Measurements from ENCODE around the gene SLC34A1.
"Not testable (repeated sequence)": the region's sequence is repeated elsewhere in the genome, so short reads cannot be mapped to it uniquely, and the experiment has no call there.

SLC34A1 gene

GRCh38 chr5:177384134-177384533, at the start of gene SLC34A1:
SLC34A1 (plus strand) TSS chr5:177384434; CDS start chr5:177385742, 1,308 bp downstream.
- FAIRE-seq (no peak), DNase-seq (ENCODE audit: insufficient read length, low spot score) (no peak)

- no peak for FAIRE-seq
Observed at GRCh38 chr5:177334781-177335700, 49.2 kb upstream of the SLC34A1 start.

GRCh38 chr5:177335701-177336065, 48.6 kb upstream of the SLC34A1 start:
- FAIRE-seq: no peak

More at GRCh38 chr5:177334781-177335700, 49.2 kb upstream of the SLC34A1 start:
- DNase-seq (ENCODE audit: insufficient read length, low spot score): no peak

DNA sequence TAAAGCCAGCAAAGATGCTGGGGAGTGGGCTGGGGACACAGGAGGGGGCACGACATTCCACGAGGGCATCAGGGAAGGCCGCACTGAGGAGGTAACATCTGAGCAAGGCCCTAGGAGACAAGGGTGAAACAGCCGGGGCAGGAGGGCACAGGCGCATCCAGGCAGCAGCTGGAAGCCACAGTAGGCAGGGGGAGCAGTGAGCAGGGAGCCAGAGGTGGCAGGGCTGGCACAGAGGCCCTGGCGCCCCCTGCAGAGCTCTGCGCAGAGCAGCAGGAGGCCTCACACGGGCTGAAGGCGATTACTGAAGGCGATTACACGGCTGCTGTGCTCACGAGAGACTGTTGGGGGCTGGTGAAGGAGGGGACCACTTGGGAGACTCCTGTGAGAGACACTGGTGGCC, 48.1 kb upstream of the SLC34A1 start:
- FAIRE-seq (no peak), DNase-seq (ENCODE audit: insufficient read length, low spot score) (no peak)

More at GRCh38 chr5:177335701-177336065, 48.6 kb upstream of the SLC34A1 start:
- no peak for DNase-seq (ENCODE audit: insufficient read length, low spot score)

- no peak for FAIRE-seq
- no peak for DNase-seq (ENCODE audit: insufficient read length, low spot score)
Observed at GRCh38 chr5:177336603-177337494, 47.4 kb upstream of the SLC34A1 start.

- DNase-seq (ENCODE audit: insufficient read length, low spot score) (no peak), FAIRE-seq (no peak)
Observed at GRCh38 chr5:177338251-177339106, 45.8 kb upstream of the SLC34A1 start.

GRCh38 chr5:177339107-177339638, 45.1 kb upstream of the SLC34A1 start:
- no peak for DNase-seq (ENCODE audit: insufficient read length, low spot score)
- no peak for FAIRE-seq

- not testable (repeated sequence) for DNase-seq (ENCODE audit: insufficient read length, low spot score); FAIRE-seq
Observed at GRCh38 chr5:177343000-177343399, 41.2 kb upstream of the SLC34A1 start.

DNA sequence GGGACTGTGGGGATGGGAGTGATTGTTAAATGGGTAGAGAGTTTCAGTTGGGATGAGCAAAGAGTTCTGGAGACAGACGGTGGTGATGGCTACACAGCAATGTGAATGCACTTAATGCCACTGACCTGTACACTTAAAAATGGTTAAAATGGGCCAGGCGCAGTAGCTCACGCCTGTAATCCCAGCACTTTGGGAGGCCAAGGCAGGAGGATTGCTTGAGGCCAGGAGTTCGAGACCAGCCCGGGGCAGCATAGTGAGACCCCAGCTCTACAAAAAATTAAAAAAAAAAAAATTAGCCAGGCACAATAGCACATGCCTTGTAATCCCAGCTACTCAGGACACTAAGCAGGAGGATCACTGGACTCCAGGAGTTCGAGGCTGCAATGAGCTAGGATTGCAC, 40.5 kb upstream of the SLC34A1 start:
- FAIRE-seq: no peak

DNA sequence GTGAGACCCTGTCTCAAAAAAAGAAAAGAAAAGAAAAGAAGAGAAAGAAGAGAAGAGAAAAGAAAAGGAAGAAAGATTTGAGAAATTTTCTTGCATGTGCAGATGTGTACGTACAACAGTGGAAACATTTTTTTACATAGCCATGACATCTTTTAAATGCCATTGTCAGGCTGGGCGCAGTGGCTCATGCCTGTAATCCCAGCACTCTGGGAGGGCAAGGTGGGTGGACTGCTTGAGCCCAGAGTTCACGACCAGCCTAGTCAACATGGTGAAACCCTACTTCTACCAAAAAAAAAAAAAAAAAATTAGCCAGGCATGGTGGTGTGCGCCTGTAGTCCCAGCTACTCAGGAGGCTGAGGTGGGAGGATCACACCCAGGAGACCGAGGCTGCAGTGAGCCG, 39.3 kb upstream of the SLC34A1 start:
- DNase-seq (ENCODE audit: insufficient read length, low spot score) (no peak), FAIRE-seq (no peak)

More for the DNA sequence above, 40.5 kb upstream of the SLC34A1 start:
- DNase-seq (ENCODE audit: insufficient read length, low spot score): no peak

DNA sequence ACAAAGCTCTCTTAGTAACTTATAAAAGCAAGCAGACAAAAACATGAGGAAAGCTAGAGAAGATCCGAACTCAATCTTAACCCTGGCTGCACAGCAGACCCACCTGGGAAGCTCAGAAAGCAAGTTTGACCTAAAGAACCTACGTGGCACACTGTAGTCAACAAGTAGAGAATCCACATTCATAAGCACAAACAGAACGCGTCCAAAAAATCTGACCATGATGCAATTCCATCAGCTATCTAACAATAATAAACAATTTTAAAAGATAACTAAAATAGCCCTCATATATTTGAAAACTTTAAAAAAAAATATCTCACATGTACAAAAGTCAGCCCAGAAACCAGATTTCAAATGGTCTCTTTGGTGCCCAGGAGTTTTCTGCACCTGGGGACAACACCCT, 37.4 kb upstream of the SLC34A1 start:
- DNase-seq (ENCODE audit: insufficient read length, low spot score) (no peak), FAIRE-seq (no peak)

- no peak for FAIRE-seq
- DNase-seq (ENCODE audit: insufficient read length, low spot score): no peak
Observed at GRCh38 chr5:177347699-177348098, 36.5 kb upstream of the SLC34A1 start.

DNA sequence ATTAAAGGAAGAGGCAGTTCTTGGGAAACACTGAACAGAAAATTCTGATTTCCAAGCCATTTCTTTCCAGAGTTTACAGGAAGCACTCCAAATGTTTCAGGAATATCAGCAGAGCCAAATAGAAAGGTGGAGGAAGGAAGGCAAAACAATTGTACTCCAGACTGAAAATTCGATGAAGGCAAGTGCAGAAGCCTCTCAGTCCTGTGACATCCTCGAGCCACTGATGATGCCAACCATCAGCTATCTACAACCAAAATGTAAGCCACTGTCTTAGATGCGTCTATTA, 34.9 kb upstream of the SLC34A1 start:
- FAIRE-seq (no peak), DNase-seq (ENCODE audit: insufficient read length, low spot score) (no peak)

- DNase-seq (ENCODE audit: insufficient read length, low spot score): no peak
- FAIRE-seq: no peak
Observed at GRCh38 chr5:177349762-177350161, 34.5 kb upstream of the SLC34A1 start.

DNA sequence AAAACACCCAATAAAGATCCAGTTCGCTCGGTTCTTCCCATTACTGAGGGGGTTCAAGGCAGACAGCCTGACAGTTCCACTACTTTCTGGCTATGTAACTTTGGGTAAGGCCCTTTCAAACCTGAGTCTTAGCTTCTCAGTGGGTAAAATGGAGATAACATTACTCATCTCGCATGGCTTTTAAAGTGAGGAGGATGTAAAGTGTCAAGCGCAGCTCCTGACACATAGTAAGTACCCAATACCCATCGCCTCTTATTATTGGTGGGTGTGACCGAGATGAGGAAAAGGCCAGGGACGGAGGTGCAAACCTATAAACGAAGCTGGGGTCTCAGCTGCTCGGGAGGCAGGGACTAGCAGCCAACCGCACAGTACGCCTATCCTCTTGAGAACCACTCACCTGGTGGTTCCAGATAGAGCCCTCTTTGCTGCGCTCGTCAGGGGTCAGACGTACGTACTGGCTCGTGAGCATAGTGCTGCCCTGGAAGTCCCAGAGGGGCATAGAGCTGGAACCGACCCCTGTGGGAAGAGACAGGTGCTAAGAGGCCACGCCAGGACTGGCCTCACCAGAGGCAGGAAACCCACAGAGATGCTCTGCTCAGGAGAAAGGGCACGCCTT, 33.4 kb upstream of the SLC34A1 start:
- DNase-seq (ENCODE audit: insufficient read length, low spot score) (no peak), FAIRE-seq (no peak)

DNA sequence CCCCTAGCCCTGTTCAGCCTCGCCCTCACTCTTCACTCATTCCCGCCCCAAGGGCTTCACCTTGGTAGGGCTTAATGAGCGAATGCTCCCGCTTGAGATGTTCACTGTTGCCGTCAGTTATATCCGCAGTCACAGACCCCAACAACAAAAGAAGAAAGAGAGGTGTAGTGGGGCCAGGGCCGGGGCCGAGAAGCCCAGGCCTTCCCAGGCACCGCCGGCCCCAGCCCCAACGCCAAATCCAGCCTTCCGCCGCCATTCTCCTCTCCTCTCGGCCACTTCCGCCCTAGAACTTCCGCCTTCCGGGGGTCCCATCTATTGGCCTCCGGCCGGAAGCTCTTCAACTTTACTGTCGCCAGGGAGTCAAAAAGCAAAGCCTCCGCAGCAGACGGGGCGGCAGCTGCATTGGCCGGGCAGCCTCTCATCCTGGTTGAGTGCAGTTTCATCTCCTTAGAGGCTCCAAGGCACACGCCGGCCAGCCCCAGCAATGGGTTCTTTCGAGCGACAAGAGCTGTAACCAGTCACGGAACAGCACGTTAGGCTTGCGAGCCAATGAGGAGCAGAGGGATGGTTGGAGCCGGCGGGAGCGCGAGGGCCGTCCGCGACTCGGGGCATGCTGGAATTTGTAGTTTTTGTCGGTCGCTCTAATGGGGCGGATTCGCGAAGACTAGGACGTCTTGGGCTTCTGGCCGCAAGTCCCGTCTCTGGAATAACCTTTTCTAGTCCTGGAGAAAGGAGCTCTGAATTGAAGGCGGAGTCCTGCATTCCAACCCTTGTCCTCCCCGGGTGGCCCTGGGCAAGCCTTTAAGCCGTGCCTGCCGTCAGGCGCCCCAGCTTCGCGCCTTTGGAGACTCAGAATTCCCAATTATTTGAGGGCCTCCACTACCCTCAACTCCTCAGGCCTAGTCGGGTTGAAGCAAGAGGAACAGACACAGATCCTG, 32.6 kb upstream of the SLC34A1 start, which contains the start of gene LMAN2:
LMAN2 (minus strand) TSS at position 277 of the 938 bp plus-strand sequence; CDS start at position 256, 21 bp downstream.
- FAIRE-seq (peak; percentile 60), DNase-seq (ENCODE audit: insufficient read length, low spot score) (peak; percentile 97)

- no peak for FAIRE-seq
- no peak for DNase-seq (ENCODE audit: insufficient read length, low spot score)
Observed at GRCh38 chr5:177353093-177353492, 31.1 kb upstream of the SLC34A1 start.

DNA sequence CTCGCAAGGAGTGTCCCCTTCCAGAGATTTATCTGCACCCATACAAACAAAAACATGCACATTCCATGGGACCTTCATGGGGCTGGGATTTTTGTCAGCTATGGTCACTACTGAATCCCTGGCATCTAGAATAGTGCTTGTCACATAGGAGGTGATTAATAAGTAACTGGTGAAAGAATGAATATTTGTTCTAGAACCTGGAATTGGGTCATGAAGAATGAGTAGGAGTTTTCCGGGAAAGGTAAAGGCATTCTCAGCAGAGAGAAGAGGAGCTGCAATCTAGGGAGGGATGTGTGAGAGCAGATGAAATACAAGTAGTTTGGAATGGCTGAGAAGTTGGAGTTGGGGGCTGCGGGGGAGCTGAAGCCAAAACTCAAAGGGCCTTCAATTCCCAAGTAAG, 30.0 kb upstream of the SLC34A1 start:
- no peak for FAIRE-seq
- DNase-seq (ENCODE audit: insufficient read length, low spot score): no peak

GRCh38 chr5:177354711-177355110, 29.5 kb upstream of the SLC34A1 start:
- DNase-seq (ENCODE audit: insufficient read length, low spot score) (no peak), FAIRE-seq (no peak)

Measured in HTR-8/SVneo (cell line).